ENCODE measurements around the gene MPV17L2. TPM values are rescaled to one million over a fixed set of nuclear protein-coding genes. Genes with fewer than 3 reads are reported as not detected.

Gene MPV17L2
- polyA plus RNA-seq, 2 of the 4 experiments (the other 2 are of a cell fraction) = 8.3 to 13.9 TPM

GRCh38 chr19:18231775-18232174 lies 38.8 kb downstream of the MPV17L2 start (continued):
- TF ChIP-seq CHD2 (IDR thresholded peaks at IDR 0.05; ENCODE audit: low read length, partially characterized antibody) (no peak), USF2 (IDR thresholded peaks at IDR 0.05) (no peak), POLR2A (IDR thresholded peaks at IDR 0.05; ENCODE audit: low read length) (no peak), ZFP36 (IDR thresholded peaks at IDR 0.05; ENCODE audit: borderline replicate concordance, partially characterized antibody) (no peak), RCOR1 (IDR thresholded peaks at IDR 0.05; ENCODE audit: low read depth, low read length) (no peak)
- TF ChIP-seq, protein P1, sequence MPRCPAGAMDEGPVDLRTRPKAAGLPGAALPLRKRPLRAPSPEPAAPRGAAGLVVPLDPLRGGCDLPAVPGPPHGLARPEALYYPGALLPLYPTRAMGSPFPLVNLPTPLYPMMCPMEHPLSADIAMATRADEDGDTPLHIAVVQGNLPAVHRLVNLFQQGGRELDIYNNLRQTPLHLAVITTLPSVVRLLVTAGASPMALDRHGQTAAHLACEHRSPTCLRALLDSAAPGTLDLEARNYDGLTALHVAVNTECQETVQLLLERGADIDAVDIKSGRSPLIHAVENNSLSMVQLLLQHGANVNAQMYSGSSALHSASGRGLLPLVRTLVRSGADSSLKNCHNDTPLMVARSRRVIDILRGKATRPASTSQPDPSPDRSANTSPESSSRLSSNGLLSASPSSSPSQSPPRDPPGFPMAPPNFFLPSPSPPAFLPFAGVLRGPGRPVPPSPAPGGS (IDR thresholded peaks at IDR 0.05) = no peak

DNA sequence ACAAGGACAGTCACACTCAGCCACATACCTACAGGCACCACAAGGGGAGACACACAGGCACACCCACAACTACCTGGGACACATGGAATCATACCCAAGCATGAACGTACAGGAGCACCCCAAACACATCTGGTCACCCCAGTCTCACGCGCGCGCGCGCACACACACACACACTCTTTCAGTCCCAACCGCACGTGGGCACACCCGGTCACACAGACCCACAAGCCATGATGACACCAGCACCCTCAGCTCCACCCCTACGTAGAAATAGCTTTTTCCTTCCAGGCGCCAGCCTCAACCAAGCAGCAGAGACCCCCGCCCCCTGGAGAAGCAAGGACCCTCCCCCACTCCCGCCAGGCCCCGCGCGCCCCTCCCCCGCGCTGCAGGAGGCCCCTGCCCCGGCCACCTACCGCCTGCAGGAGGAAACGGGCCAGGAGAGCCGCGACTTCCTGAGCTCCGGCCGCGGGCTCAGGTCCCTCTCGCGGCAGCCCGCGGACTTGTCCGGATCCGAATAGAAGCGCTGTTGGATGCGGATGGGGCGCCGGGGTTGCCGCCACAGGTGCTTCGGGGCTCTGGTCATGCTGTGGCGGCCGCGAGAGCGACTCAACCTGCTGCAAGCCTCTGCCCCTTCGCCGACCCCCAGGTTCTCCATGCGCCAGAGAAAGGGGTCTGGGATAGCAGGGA lies 39.7 kb downstream of the MPV17L2 start:
- CTCF ChIA-PET = interaction anchor here (0.5 to 4.7 kb wide), 7 partner anchors 9 to 658 kb away, joined by 3 to 34 read pairs (median 4); no protein-coding TSS in a partner anchor
- Histone ChIP-seq H3K27ac (no peak overlapping the region), H3K9me3 (no peaks in the 10 kb centered on the region), H3K4me1 (peaks cover 20% of the 10 kb centered on the region), H3K4me3 (no peak overlapping the region), H3K4me2 (peak overlapping the region; percentile 72)
- FAIRE-seq (no peak), ATAC-seq (peak; percentile 45 to 65; a peak in 4 of 6 replicates), DNase-seq (ENCODE audit: low read depth in 1 of 2, low spot score in 1 of 2) (peak in 1 of 2 experiments; percentile 58)
- POLR2A ChIA-PET = interaction anchor here (0.5 to 1.3 kb wide), 2 partner anchors 17 to 49 kb away, joined by 3 to 6 read pairs; no protein-coding TSS in a partner anchor
- TF ChIP-seq, protein P2, sequence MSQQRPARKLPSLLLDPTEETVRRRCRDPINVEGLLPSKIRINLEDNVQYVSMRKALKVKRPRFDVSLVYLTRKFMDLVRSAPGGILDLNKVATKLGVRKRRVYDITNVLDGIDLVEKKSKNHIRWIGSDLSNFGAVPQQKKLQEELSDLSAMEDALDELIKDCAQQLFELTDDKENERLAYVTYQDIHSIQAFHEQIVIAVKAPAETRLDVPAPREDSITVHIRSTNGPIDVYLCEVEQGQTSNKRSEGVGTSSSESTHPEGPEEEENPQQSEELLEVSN (IDR thresholded peaks at IDR 0.05; ENCODE audit: borderline replicate concordance, low read depth) = no peak
- TF ChIP-seq, protein P3, sequence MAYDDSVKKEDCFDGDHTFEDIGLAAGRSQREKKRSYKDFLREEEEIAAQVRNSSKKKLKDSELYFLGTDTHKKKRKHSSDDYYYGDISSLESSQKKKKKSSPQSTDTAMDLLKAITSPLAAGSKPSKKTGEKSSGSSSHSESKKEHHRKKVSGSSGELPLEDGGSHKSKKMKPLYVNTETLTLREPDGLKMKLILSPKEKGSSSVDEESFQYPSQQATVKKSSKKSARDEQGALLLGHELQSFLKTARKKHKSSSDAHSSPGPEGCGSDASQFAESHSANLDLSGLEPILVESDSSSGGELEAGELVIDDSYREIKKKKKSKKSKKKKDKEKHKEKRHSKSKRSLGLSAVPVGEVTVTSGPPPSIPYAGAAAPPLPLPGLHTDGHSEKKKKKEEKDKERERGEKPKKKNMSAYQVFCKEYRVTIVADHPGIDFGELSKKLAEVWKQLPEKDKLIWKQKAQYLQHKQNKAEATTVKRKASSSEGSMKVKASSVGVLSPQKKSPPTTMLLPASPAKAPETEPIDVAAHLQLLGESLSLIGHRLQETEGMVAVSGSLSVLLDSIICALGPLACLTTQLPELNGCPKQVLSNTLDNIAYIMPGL (CRISPR knock-in tag; IDR thresholded peaks at IDR 0.05; ENCODE audit: borderline replicate concordance) = no peak
- TF ChIP-seq, protein P1 (IDR thresholded peaks at IDR 0.05) = no peak
- TF ChIP-seq REST (IDR thresholded peaks at IDR 0.05) (no peak), FOXS1 (CRISPR knock-in tag; IDR thresholded peaks at IDR 0.05) (no peak), MAFK (IDR thresholded peaks at IDR 0.05; ENCODE audit: partially characterized antibody) (no peak), TP53 (CRISPR knock-in tag; IDR thresholded peaks at IDR 0.05) (no peak), CBX8 (IDR thresholded peaks at IDR 0.05) (no peak), JUNB (IDR thresholded peaks at IDR 0.05) (no peak), ZSCAN20 (CRISPR knock-in tag; IDR thresholded peaks at IDR 0.05) (no peak), HOXA7 (CRISPR knock-in tag; IDR thresholded peaks at IDR 0.05) (no peak), SMC3 (IDR thresholded peaks at IDR 0.05) (no peak)
- 25% methylated on average over 20 of the region's 46 CpGs for WGBS (ENCODE audit: missing lambda C conversion rate)

All from A549 (cell line).